SK-N-SH (cell line): ENCODE results near the gene TRIOBP. TPM values are rescaled to one million over a fixed set of nuclear protein-coding genes. Genes with fewer than 3 reads are reported as not detected.

Experiments
- CTCF ChIA-PET: fragments of 300-600, 350-600 bp; formaldehyde crosslinking; extraction: SDS; loops from one replicate; lab custom pipeline; 2021; lab: Yijun Ruan, JAX
- POLR2A ChIA-PET: fragments of 350-600 bp; sonication (Branson Sonifier 250); formaldehyde crosslinking; extraction: SDS; loops from one replicate; lab custom pipeline; 2020; ENCODE audit warnings: antibody characterized with exemption, inconsistent platforms; lab: Yijun Ruan, JAX
- DNase-seq: peaks from one replicate; pipeline ENCODE4 v3.0.0; 2012
- H2AFZ ChIP-seq: fragments of 200-600 bp; sonication (generic); 2 replicates; pipeline ENCODE4 v1.8.1; 2016; ENCODE audit warnings: antibody characterized with exemption, mild to moderate bottlenecking, low read depth
- H3F3A ChIP-seq: fragments of 200-600 bp; sonication (generic); replicated peaks from 2 replicates; pipeline ENCODE3; 2016; ENCODE audit warnings: antibody characterized with exemption, mild to moderate bottlenecking; ENCODE audit not compliant: insufficient read depth
- H3K27ac ChIP-seq, 2 experiments: fragments of 200-500 bp in 1 of 2; fragments of 200-600 bp in 1 of 2; sonication (Bioruptor generic) in 1 of 2; sonication (generic), shearing (Covaris generic) in 1 of 2; 2 replicates each; pipeline versions ENCODE4 v1.5.1 to v1.6.1; 2014 to 2016; ENCODE audit warnings: low read depth in 2 of 2, inconsistent platforms in 1 of 2, low read length in 1 of 2, mild to moderate bottlenecking in 1 of 2, mixed read lengths in 1 of 2
- H3K27me3 ChIP-seq: fragments of 200-600 bp; sonication (generic), shearing (Covaris generic); 2 replicates; pipeline ENCODE4 v1.6.1; 2016; ENCODE audit warnings: mixed run types; ENCODE audit not compliant: insufficient read depth
- H3K36me3 ChIP-seq, 2 experiments: fragments of 200-500 bp in 1 of 2; fragments of 200-600 bp in 1 of 2; sonication (Bioruptor generic) in 1 of 2; sonication (generic) in 1 of 2; replicated peaks in 1 of 2; 2 replicates each; pipeline versions ENCODE3 to v1.5.1; 2014 to 2016; ENCODE audit warnings: low read length in 1 of 2, mild to moderate bottlenecking in 1 of 2; ENCODE audit not compliant: insufficient read depth in 2 of 2, control insufficient read depth in 1 of 2
- H3K4me1 ChIP-seq, 2 experiments: fragments of 200-500 bp in 1 of 2; fragments of 200-600 bp in 1 of 2; sonication (Bioruptor generic) in 1 of 2; sonication (generic), shearing (Covaris generic) in 1 of 2; 2 replicates each; pipeline versions ENCODE4 v1.5.1 to v1.6.1; 2014 to 2016; ENCODE audit warnings: low read depth in 1 of 2, low read length in 1 of 2, mixed run types in 1 of 2; ENCODE audit not compliant: insufficient read depth in 2 of 2, control insufficient read depth in 1 of 2
- H3K4me2 ChIP-seq: fragments of 200-600 bp; sonication (generic), shearing (Covaris generic); 2 replicates; pipeline ENCODE4 v1.6.1; 2017; ENCODE audit warnings: mixed run types
- H3K4me3 ChIP-seq, 2 experiments: fragments of 200-500 bp in 1 of 2; fragments of 200-600 bp in 1 of 2; sonication (Bioruptor generic) in 1 of 2; sonication (generic), shearing (Covaris generic) in 1 of 2; 2 replicates each; pipeline versions ENCODE4 v1.5.1 to v1.8.1; 2014 to 2016; ENCODE audit warnings: low read depth in 2 of 2, inconsistent platforms in 1 of 2, low read length in 1 of 2, mild to moderate bottlenecking in 1 of 2, mixed read lengths in 1 of 2, moderate library complexity in 1 of 2
- H3K79me2 ChIP-seq: fragments of 200-600 bp; sonication (generic); 2 replicates; pipeline ENCODE4 v1.8.1; 2017; ENCODE audit warnings: mild to moderate bottlenecking; ENCODE audit not compliant: insufficient read depth
- H3K9ac ChIP-seq: fragments of 200-600 bp; sonication (generic); 2 replicates; pipeline ENCODE4 v1.6.1; 2017; ENCODE audit warnings: mixed run types
- H3K9me2 ChIP-seq: fragments of 200-600 bp; sonication (generic); 2 replicates; pipeline ENCODE4 v1.6.1; 2017; ENCODE audit warnings: mixed run types
- H3K9me3 ChIP-seq: fragments of 200-600 bp; sonication (generic); 2 replicates; pipeline ENCODE4 v1.6.1; 2017; ENCODE audit warnings: mixed run types, mild to moderate bottlenecking, moderate library complexity
- H4K20me1 ChIP-seq: fragments of 200-600 bp; sonication (generic); 2 replicates; pipeline ENCODE4 v1.6.1; 2017; ENCODE audit warnings: mild to moderate bottlenecking, mixed run types; ENCODE audit not compliant: insufficient read depth
- CTCF ChIP-seq: fragments of 200-600 bp; sonication (generic); IDR thresholded peaks from 2 replicates; pipeline ENCODE4 v1.6.1; 2017; ENCODE audit warnings: antibody characterized with exemption, mild to moderate bottlenecking, moderate library complexity
- ELF1 ChIP-seq: IDR thresholded peaks from 2 replicates; pipeline ENCODE4 v1.4.0; 2012
- EP300 ChIP-seq, 2 experiments: IDR thresholded peaks; 2 replicates each; pipeline versions ENCODE4 v1.4.0 to v1.6.1; 2012; ENCODE audit warnings: borderline replicate concordance in 1 of 2, low read depth in 1 of 2, low read length in 1 of 2
- FOXJ3 ChIP-seq: sonication (generic); formaldehyde crosslinking; IDR thresholded peaks from 2 replicates; pipeline ENCODE4 v1.5.1; 2020; ENCODE audit warnings: mild to moderate bottlenecking, missing genetic modification reagents
- GATA2 ChIP-seq: sonication (generic); formaldehyde crosslinking; IDR thresholded peaks from 2 replicates; pipeline ENCODE4 v1.5.0; 2020; ENCODE audit warnings: mild to moderate bottlenecking, missing genetic modification reagents
- IRF3 ChIP-seq: fragments of 150-350 bp; IDR thresholded peaks from 2 replicates; pipeline ENCODE4 v1.6.1; 2016; ENCODE audit warnings: mild to moderate bottlenecking, low read depth, low read length
- MEF2A ChIP-seq: IDR thresholded peaks from 2 replicates; pipeline ENCODE4 v1.4.0; 2012; ENCODE audit warnings: low read depth, borderline replicate concordance
- MXI1 ChIP-seq: IDR thresholded peaks from 2 replicates; pipeline ENCODE4 v1.6.1; 2012; ENCODE audit warnings: mild to moderate bottlenecking, low read depth, low read length, improper control_type of control experiment
- RAD21 ChIP-seq: IDR thresholded peaks from 2 replicates; pipeline ENCODE4 v1.6.1; 2012; ENCODE audit warnings: mild to moderate bottlenecking, low read length
- RFX5 ChIP-seq: IDR thresholded peaks from 2 replicates; pipeline ENCODE4 v1.6.1; 2012; ENCODE audit warnings: mild to moderate bottlenecking, improper control_type of control experiment, low read length
- RXRA ChIP-seq: IDR thresholded peaks from 2 replicates; pipeline ENCODE4 v1.4.0; 2012; ENCODE audit warnings: low read depth, mild to moderate bottlenecking, borderline replicate concordance
- SMC3 ChIP-seq: IDR thresholded peaks from 2 replicates; pipeline ENCODE4 v1.6.1; 2012; ENCODE audit warnings: low read depth, low read length, improper control_type of control experiment
- TCF12 ChIP-seq: IDR thresholded peaks from 2 replicates; pipeline ENCODE4 v1.4.0; 2012
- TEAD4 ChIP-seq: IDR thresholded peaks from 2 replicates; pipeline ENCODE4 v1.4.0; 2012; ENCODE audit warnings: mild to moderate bottlenecking, borderline replicate concordance; ENCODE audit not compliant: insufficient read depth
- WGBS: methylation state at CpG from one replicate; pipeline ENCODE4 v1.1.6; 2017; ENCODE audit warnings: low lambda C conversion rate; 5-methylcytosine and 5-hydroxymethylcytosine counted together
- polyA plus RNA-seq, 3 experiments: library from polyadenylated mRNA; depleted of rRNA; stranded (reverse); fragments of >200 nt; gene quantifications; 2 replicates each; pipeline ENCODE4 v1.2.3, GENCODE V29; 2012
- TF ChIP-seq, protein P1 (sequence below): IDR thresholded peaks from 2 replicates; pipeline ENCODE4 v1.6.1; 2012; ENCODE audit warnings: mild to moderate bottlenecking, low read depth, low read length, moderate library complexity
- TF ChIP-seq, protein P2 (sequence below): fragments of 150-350 bp; IDR thresholded peaks from 2 replicates; pipeline ENCODE4 v1.6.1; 2017; ENCODE audit warnings: antibody characterized with exemption, low read length, low read depth, borderline replicate concordance

Gene TRIOBP
- polyA plus RNA-seq, 1 of the 3 experiments (the other 2 are of a cell fraction) = 43.6 TPM

GRCh38 chr22:37734402-37734700 is 37.5 kb downstream of the TRIOBP start:
- DNase-seq = no peak
- Histone ChIP-seq H4K20me1 (no peaks in the 10 kb centered on the region), H3K27ac (no peak overlapping the region), H3K36me3 (no peaks in the 10 kb centered on the region), H3K9me3 (no peaks in the 10 kb centered on the region)
- POLR2A ChIA-PET = interaction anchor here (0.7 kb wide), 2 partner anchors 48 to 127 kb away, joined by 3 read pairs; partner anchors contain the start of gene NOL12
- TF ChIP-seq GATA2 (no peak), TEAD4 (no peak), ELF1 (no peak), FOXJ3 (no peak), RFX5 (no peak), RXRA (no peak), MEF2A (no peak), TCF12 (no peak), SMC3 (no peak), EP300 (IDR thresholded peaks at IDR 0.05; ENCODE audit: borderline replicate concordance in 1 of 2, low read depth in 1 of 2, low read length in 1 of 2) (no peak)
- TF ChIP-seq, protein P1, sequence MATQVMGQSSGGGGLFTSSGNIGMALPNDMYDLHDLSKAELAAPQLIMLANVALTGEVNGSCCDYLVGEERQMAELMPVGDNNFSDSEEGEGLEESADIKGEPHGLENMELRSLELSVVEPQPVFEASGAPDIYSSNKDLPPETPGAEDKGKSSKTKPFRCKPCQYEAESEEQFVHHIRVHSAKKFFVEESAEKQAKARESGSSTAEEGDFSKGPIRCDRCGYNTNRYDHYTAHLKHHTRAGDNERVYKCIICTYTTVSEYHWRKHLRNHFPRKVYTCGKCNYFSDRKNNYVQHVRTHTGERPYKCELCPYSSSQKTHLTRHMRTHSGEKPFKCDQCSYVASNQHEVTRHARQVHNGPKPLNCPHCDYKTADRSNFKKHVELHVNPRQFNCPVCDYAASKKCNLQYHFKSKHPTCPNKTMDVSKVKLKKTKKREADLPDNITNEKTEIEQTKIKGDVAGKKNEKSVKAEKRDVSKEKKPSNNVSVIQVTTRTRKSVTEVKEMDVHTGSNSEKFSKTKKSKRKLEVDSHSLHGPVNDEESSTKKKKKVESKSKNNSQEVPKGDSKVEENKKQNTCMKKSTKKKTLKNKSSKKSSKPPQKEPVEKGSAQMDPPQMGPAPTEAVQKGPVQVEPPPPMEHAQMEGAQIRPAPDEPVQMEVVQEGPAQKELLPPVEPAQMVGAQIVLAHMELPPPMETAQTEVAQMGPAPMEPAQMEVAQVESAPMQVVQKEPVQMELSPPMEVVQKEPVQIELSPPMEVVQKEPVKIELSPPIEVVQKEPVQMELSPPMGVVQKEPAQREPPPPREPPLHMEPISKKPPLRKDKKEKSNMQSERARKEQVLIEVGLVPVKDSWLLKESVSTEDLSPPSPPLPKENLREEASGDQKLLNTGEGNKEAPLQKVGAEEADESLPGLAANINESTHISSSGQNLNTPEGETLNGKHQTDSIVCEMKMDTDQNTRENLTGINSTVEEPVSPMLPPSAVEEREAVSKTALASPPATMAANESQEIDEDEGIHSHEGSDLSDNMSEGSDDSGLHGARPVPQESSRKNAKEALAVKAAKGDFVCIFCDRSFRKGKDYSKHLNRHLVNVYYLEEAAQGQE = no peak
- TF ChIP-seq, all 33 proteins: peak for 0
- H3K4me2 ChIP-seq = no peak overlapping the region
- CTCF ChIA-PET = interaction anchor here (0.7 to 6.8 kb wide), 15 partner anchors 13 to 142 kb away, joined by 3 to 45 read pairs (median 6); partner anchors contain the start of gene TRIOBP
- H3K79me2 ChIP-seq = no peaks in the 10 kb centered on the region
- H3K9ac ChIP-seq = no peak overlapping the region
- no peak overlapping the region for H2AFZ ChIP-seq
- peaks cover 0 to 10% of the 10 kb centered on the region in 2 experiments; a peak in 1 of 4 replicates for H3K4me1 ChIP-seq
- peaks cover 3% of the 10 kb centered on the region for H3F3A ChIP-seq
- H3K27me3 ChIP-seq = no peaks in the 10 kb centered on the region
- whole genome bisulfite sequencing = 76% methylated on average over 2 of the region's 6 CpGs
- no peaks in the 10 kb centered on the region for H3K9me2 ChIP-seq
- H3K4me3 ChIP-seq = no peak overlapping the region

- TF ChIP-seq MXI1 (peak; percentile 26; the same call in 1 of the 2 replicates), IRF3 (no peak), CTCF (peak; percentile 41), RAD21 (peak; percentile 72), ELF1 (no peak), SMC3 (peak; percentile 56)
- TF ChIP-seq, protein P2, sequence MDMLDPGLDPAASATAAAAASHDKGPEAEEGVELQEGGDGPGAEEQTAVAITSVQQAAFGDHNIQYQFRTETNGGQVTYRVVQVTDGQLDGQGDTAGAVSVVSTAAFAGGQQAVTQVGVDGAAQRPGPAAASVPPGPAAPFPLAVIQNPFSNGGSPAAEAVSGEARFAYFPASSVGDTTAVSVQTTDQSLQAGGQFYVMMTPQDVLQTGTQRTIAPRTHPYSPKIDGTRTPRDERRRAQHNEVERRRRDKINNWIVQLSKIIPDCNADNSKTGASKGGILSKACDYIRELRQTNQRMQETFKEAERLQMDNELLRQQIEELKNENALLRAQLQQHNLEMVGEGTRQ = no peak
- H3K79me2 ChIP-seq = no peaks in the 10 kb centered on the region
- H3K4me2 ChIP-seq = no peak overlapping the region
- H3K27me3 ChIP-seq = no peaks in the 10 kb centered on the region
- peak overlapping the region in 1 of 2 experiments; percentile 8; a peak in 1 of 4 replicates for H3K27ac ChIP-seq
- POLR2A ChIA-PET = interaction anchor here (0.7 kb wide), 2 partner anchors 49 to 128 kb away, joined by 3 read pairs; partner anchors contain the start of gene NOL12
- H3K9ac ChIP-seq = no peak overlapping the region
- no peaks in the 10 kb centered on the region for H3F3A ChIP-seq
- no peaks in the 10 kb centered on the region for H3K36me3 ChIP-seq
- H3K4me3 ChIP-seq = no peak overlapping the region; a peak in 1 of 4 replicates
- CTCF ChIA-PET = interaction anchor here (0.7 to 6.8 kb wide), 25 partner anchors 13 to 171 kb away, joined by 3 to 45 read pairs (median 4); partner anchors contain the start of genes LGALS1 and TRIOBP
- WGBS = no CpG with 5 or more reads among the region's 16 CpGs
- no peak overlapping the region for H2AFZ ChIP-seq
- H3K4me1 ChIP-seq = peaks cover 0 to 10% of the 10 kb centered on the region in 2 experiments; a peak in 1 of 4 replicates
- H3K9me3 ChIP-seq = no peaks in the 10 kb centered on the region
- H3K9me2 ChIP-seq = no peaks in the 10 kb centered on the region
- DNase-seq = peak; percentile 91
- H4K20me1 ChIP-seq = no peaks in the 10 kb centered on the region
These were observed 38.2 kb downstream of the TRIOBP start for GRCh38 chr22:37734964-37735451.
